GM21526 (cell line): ENCODE results near the gene GNPDA2.

Experiments used
- ATAC-seq: cut with Tn5 transposase; IDR thresholded peaks from one replicate; pipeline ENCODE4 v1.9.1; 2021; ENCODE audit warnings: moderate library complexity; ENCODE audit not compliant: unreplicated experiment, low FRiP score

GNPDA2 gene

DNA sequence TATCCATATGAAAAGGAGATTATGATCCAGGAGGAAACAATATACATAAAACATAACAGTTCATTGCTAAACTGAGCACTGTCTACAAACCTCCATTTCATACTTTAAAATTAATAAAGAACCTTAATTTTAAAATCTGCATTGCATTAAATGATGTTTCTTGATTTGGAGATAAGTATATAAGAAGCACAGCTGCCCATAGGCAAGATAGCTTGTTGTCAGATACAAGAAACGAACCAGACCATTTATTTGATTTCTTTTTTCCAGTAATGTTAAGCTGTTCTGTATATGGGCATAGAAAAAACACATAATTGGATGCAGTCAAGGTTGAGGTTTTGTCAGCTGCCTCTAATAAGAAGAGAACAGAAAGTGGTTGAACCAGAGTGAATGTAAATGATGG is 41.7 kb downstream of the GNPDA2 start:
- no peak for ATAC-seq

DNA sequence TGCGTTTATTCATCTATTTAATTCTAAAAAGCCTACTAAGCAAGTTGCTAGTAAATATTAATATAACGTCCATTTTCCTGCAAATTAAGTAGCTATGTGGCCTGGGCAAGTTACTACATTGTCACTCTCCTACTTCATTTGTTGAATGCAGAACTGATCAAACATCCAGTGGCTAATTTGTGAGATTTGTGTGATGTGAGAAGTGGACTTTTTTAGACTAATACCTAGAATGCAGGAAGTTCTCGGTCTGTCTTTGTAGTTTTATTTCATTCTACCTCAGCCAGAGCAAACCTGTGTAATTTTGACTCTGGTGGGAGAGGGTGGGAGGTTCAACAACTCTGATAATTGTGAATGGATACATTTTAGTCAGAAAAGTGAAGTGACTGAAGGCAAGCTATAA is 47.3 kb downstream of the GNPDA2 start:
- ATAC-seq = peak; percentile 10

DNA sequence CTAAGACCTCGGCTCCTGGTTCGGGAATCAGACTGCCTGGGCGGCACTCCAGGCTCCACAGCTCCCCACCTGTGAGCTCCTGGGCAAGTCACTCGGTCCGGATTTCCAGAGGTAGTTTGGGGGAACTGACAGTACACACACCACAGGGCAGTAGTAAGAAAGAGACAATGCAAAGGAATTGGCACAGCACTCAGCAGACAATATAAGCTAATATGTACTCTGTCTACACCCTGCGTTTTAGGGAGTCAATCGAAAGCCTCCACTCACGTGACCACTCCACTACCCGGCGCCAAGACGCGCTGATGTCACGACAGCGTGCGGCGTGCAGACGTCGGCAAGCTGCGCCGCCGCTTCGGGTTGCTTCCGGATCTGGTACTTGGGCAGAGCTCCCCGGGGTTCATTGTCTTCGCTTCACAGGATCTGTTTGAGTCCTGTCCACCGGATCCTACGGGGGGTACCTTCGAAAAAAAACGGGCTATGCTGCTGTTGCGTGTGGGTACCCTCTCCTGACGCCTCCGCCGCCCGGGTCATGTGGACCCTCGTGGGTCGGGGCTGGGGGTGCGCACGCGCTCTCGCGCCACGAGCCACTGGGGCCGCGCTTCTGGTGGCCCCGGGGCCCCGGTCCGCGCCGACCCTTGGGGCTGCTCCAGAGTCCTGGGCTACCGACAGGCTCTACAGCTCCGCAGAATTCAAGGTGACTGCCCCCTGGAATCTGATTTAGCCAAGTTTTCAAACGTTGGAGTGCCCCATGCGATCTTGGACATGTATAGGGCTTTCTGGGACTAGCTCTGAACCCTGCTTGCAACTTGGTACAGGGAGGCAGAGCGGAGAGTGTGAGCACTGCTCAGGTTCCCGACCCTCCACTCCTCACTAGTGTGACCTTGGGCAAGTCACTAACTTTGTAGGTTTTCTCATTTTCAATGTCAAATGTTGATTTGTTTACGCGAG is 48.0 kb downstream of the GNPDA2 start, which contains the start of gene GUF1:
Gene GUF1 (plus strand): TSS at position 327 of the 948 bp plus-strand sequence. CDS start 203 bp downstream, at position 530.
- peak; percentile 96 for ATAC-seq

DNA sequence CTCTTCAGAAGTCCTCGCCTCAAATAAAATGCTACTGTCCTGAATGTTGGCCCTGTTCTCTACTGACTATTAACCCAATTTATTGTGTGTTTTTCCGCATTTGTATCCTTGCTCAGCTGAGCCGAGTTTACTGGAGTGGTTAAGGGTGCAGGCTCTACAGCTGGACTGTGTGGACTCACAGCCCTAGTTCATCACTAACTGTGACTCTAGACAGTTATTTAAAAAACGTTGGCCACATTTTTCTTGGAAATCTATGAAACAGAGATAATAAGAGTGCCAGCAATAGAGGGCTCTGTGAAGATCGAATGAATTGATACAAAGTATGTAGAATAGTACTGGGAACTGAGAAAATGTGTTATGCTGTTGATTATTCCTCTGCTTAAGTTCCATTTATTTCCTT is 51.0 kb downstream of the GNPDA2 start:
- no peak for ATAC-seq

- ATAC-seq = no peak
Measured at GRCh38 chr4:44674471-44674870, 51.9 kb downstream of the GNPDA2 start.

GRCh38 chr4:44671636-44672035 is 54.7 kb downstream of the GNPDA2 start:
- ATAC-seq = no peak

DNA sequence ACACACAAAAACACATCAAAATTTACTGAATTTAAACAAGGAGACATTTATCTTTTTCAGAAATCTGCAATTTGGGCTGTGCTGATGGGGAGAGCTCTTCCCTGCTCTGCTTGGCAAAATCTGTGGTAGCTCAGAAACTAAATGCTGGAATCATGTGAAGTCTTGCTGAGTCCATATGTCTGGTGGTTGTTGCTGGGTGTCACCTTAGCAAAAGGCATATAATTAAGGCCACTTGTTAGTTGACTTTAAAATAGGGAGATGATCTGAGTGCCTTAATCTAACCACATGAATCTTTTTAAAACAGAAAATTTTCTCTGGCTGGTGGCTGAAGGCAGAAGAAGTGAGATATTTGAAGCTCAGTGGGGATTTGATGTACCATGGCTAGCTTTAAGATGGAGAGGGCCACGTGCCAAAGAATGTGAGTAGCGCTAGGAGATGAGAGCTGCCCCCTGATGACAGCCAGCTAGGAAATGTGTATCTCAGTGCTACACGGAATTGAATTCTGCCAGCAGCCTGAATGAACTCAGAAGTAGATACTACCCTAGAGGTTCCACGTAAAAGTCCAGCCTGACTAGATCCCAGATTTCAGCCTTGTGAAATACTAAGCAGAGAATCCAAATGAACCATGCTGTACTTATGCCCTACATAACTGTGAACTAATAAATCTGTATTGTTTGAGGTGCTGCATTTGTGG is 55.7 kb downstream of the GNPDA2 start:
- ATAC-seq = no peak

- no peak for ATAC-seq
Measured at GRCh38 chr4:44668526-44668925, 57.8 kb downstream of the GNPDA2 start.

GRCh38 chr4:44663539-44664263 is 62.7 kb downstream of the GNPDA2 start:
- ATAC-seq = no peak

- peak; percentile 85 for ATAC-seq
Measured at GRCh38 chr4:44662623-44663005, 63.7 kb downstream of the GNPDA2 start.

GRCh38 chr4:44661940-44662622 is 64.3 kb downstream of the GNPDA2 start:
- no peak for ATAC-seq

DNA sequence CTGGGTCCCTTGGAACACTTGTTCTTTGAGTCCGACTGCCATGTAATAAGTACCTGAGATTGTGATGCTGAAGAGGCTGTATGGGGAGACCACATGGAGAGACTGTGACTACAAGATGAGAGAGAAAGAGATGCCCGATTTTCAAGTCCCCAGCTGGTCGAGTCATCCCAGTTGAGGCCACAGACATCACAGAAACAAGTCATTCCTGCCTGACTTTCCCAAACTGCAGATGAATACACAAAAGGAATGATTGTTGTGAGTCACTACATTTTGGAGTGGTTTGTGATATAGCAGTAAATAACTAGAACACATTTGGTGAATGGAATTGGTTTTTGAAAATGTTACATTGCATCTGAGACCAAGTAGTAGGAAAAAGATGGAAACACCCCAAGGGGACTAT is 66.0 kb downstream of the GNPDA2 start:
- no peak for ATAC-seq

DNA sequence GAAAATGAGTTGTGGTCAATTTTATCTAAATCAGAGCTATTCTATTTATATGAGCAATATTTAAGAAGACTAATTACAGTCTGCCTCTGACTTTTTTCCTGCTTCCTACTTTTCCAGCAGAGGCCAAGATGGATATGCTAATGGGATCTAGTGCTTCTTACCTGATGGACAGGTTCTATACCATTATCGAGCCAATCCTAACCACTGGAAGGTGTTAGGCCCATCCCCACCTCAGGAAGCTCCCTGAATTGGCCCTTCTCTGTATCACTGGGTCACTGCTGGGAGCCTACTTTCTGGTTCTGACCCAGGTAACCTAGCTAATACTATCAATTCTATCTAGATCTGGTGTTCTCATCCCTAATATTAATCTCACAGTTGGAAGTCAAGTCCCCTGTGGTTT is 74.4 kb downstream of the GNPDA2 start:
- no peak for ATAC-seq
